ENCODE results near the gene PSMD10. TPM values are rescaled to one million over a fixed set of nuclear protein-coding genes. Genes with fewer than 3 reads are reported as not detected.

The PSMD10 gene, protein sequence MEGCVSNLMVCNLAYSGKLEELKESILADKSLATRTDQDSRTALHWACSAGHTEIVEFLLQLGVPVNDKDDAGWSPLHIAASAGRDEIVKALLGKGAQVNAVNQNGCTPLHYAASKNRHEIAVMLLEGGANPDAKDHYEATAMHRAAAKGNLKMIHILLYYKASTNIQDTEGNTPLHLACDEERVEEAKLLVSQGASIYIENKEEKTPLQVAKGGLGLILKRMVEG
- total RNA-seq (2022; extraction: Qiagen RNA extraction): 73.3 to 89.1 TPM (median 78.6 TPM) in 5 replicates

DNA sequence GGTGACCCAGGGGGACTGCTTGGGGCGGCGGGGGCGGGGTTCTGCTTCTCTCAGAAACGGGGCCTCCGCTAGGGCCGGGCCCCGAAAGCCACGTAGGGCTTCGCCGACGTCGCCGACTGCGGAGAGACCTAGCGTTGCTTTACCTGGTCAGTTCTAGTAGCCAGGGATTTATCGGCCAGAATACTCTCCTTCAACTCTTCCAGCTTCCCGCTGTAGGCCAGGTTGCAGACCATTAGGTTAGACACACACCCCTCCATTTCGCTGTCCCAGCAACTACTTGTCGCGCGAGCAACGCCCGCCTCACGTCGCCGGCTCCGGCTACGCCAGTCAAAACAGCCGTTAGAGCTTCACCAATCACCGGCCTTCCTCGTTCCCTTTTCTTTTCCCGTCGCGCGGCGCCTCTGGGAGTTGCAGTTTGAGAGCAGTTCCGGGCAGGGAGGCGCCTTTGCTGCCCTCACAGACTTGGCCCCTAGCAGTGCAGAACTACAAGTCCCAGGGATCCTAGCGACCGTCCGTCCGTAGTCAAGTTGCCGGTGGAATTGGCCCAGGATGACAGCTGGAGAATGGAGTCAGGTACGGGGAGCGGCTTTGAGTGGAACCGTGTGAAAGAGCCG, at the start of gene PSMD10, which contains the start of gene ATG4A:
Gene PSMD10 (minus strand): TSS at position 279 of the 614 bp plus-strand sequence. CDS start 22 bp downstream, at position 257.
Gene ATG4A (plus strand): TSS at position 515 of the 614 bp plus-strand sequence. CDS start 49 bp downstream, at position 564.

DNA sequence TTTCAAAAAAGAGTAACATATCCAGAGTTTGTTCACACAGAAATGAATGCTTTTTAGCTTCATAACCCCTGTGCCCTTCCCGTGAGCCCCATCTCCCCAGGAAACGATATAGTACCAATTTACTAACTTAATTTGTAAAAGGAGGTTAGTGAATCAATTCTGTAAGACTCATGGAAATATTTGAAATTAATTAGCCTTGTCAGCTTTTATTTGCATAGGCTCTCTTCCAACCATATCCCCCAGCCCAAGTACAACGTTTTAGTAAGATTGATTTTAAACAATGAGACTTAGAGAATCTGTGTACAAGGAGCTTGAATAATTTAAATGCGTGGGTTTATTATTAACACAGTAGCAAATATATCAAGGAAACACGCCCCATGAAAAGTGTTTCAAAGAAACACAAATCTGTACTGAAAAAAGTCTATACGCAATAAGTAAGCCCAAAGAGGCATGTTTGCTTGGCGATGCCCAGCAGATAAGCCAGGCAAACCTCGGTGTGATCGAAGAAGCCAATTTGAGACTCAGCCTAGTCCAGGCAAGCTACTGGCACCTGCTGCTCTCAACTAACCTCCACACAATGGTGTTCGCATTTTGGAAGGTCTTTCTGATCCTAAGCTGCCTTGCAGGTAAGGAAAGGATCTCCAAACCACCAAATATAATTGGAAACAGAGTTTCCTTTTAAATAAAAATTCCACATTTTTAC, 46.6 kb downstream of the PSMD10 start, which contains the start of gene VSIG1:
Gene VSIG1 (plus strand): TSS at position 512 of the 703 bp plus-strand sequence. CDS start 66 bp downstream, at position 578.

Other genes starting within 250 kb of the PSMD10 start
- gene TEX13B, start 109.2 kb downstream of the PSMD10 start, total RNA-seq (2022; extraction: Qiagen RNA extraction): not detected in 5 replicates
- gene VSIG1, start 46.5 kb downstream of the PSMD10 start, total RNA-seq (2022; extraction: Qiagen RNA extraction): 0.10 to 0.43 TPM (median 0.24 TPM) in 5 replicates
- gene ATG4A, start 236 bp upstream of the PSMD10 start, total RNA-seq (2022; extraction: Qiagen RNA extraction): 6.8 to 10.8 TPM (median 7.4 TPM) in 5 replicates

Data from A549 treated with CORT108297 at 1 μM for 4 hours (cell line).